RWPE2 (cell line): Measurements from ENCODE around the gene UBASH3B.

Source experiments
- ATAC-seq: fragments of 200-7000 bp; cut with Tn5 transposase; 3 replicates; pipeline ENCODE4 v1.9.1; 2021; ENCODE audit warnings: low read depth
- DNase-seq: peaks from one replicate; pipeline ENCODE4 v3.0.0-alpha.2; 2020; ENCODE audit warnings: low spot score
- H3K27ac ChIP-seq: fragments of 450-650 bp; 2 replicates; pipeline ENCODE4 v1.5.1; 2017; ENCODE audit warnings: mild to moderate bottlenecking; ENCODE audit not compliant: poor library complexity, severe bottlenecking
- H3K27me3 ChIP-seq: fragments of 250-450 bp; sonication (Bioruptor Pico); 2 replicates; pipeline ENCODE4 v1.5.1; 2021; ENCODE audit warnings: mild to moderate bottlenecking, moderate library complexity; ENCODE audit not compliant: insufficient read depth, poor library complexity, severe bottlenecking
- H3K36me3 ChIP-seq: fragments of 250-450 bp; sonication (Bioruptor Pico); 2 replicates; pipeline ENCODE4 v1.5.1; 2020; ENCODE audit warnings: low read depth, mild to moderate bottlenecking, moderate library complexity
- H3K4me1 ChIP-seq: fragments of 250-450 bp; sonication (Bioruptor Pico); 2 replicates; pipeline ENCODE4 v1.5.1; 2021; ENCODE audit warnings: mild to moderate bottlenecking, moderate library complexity; ENCODE audit not compliant: insufficient read depth, poor library complexity, severe bottlenecking
- H3K4me3 ChIP-seq: fragments of 250-450 bp; sonication (Bioruptor Pico); 2 replicates; pipeline ENCODE4 v1.5.1; 2021; ENCODE audit warnings: mild to moderate bottlenecking, moderate library complexity; ENCODE audit not compliant: severe bottlenecking
- H3K9me3 ChIP-seq: fragments of 250-450 bp; sonication (Bioruptor Pico); 2 replicates; pipeline ENCODE4 v1.5.1; 2021; ENCODE audit warnings: mild to moderate bottlenecking, moderate library complexity; ENCODE audit not compliant: severe bottlenecking
- CTCF ChIP-seq: fragments of 450-650 bp; IDR thresholded peaks from one replicate; pipeline ENCODE4 v1.5.1; 2017; ENCODE audit warnings: mild to moderate bottlenecking, moderate library complexity; ENCODE audit not compliant: poor library complexity, severe bottlenecking

UBASH3B gene

GRCh38 chr11:122690384-122690783 is 34.9 kb downstream of the UBASH3B start:
- no peak overlapping the region for H3K27ac ChIP-seq
- H3K36me3 ChIP-seq, result no peaks in the 10 kb centered on the region
- no peaks in the 10 kb centered on the region for H3K9me3 ChIP-seq
- no peak for TF ChIP-seq CTCF
- ATAC-seq, result no peak
- no peak for DNase-seq
- no peak overlapping the region for H3K4me3 ChIP-seq
- no peaks in the 10 kb centered on the region for H3K27me3 ChIP-seq
- no peaks in the 10 kb centered on the region for H3K4me1 ChIP-seq

GRCh38 chr11:122690801-122691548 is 35.5 kb downstream of the UBASH3B start:
- H3K27ac ChIP-seq, result no peak overlapping the region
- no peaks in the 10 kb centered on the region for H3K4me1 ChIP-seq
- H3K4me3 ChIP-seq, result no peak overlapping the region

GRCh38 chr11:122691549-122692150 is 36.1 kb downstream of the UBASH3B start:
- no peaks in the 10 kb centered on the region for H3K27me3 ChIP-seq

More at GRCh38 chr11:122690801-122691548, 35.5 kb downstream of the UBASH3B start:
- no peaks in the 10 kb centered on the region for H3K27me3 ChIP-seq
- TF ChIP-seq CTCF, result no peak
- ATAC-seq (no peak), DNase-seq (no peak)
- H3K9me3 ChIP-seq, result no peaks in the 10 kb centered on the region
- H3K36me3 ChIP-seq, result no peaks in the 10 kb centered on the region

GRCh38 chr11:122692444-122692843 is 36.9 kb downstream of the UBASH3B start:
- H3K36me3 ChIP-seq, result no peaks in the 10 kb centered on the region
- H3K27ac ChIP-seq, result no peak overlapping the region
- no peak for TF ChIP-seq CTCF
- H3K4me3 ChIP-seq, result no peak overlapping the region
- no peak for ATAC-seq
- H3K9me3 ChIP-seq, result no peaks in the 10 kb centered on the region
- no peaks in the 10 kb centered on the region for H3K27me3 ChIP-seq
- no peak for DNase-seq
- peaks cover 6% of the 10 kb centered on the region for H3K4me1 ChIP-seq

More at GRCh38 chr11:122691549-122692150, 36.1 kb downstream of the UBASH3B start:
- DNase-seq (no peak), ATAC-seq (no peak)
- H3K27ac ChIP-seq, result no peak overlapping the region
- no peak for TF ChIP-seq CTCF
- no peak overlapping the region for H3K4me3 ChIP-seq
- no peaks in the 10 kb centered on the region for H3K4me1 ChIP-seq
- no peaks in the 10 kb centered on the region for H3K9me3 ChIP-seq
- H3K36me3 ChIP-seq, result no peaks in the 10 kb centered on the region
